ENCODE results near the gene IPO4.
"Not testable (repeated sequence)": the region's sequence is repeated elsewhere in the genome, so short reads cannot be mapped to it uniquely, and the experiment has no call there.

Gene IPO4, protein sequence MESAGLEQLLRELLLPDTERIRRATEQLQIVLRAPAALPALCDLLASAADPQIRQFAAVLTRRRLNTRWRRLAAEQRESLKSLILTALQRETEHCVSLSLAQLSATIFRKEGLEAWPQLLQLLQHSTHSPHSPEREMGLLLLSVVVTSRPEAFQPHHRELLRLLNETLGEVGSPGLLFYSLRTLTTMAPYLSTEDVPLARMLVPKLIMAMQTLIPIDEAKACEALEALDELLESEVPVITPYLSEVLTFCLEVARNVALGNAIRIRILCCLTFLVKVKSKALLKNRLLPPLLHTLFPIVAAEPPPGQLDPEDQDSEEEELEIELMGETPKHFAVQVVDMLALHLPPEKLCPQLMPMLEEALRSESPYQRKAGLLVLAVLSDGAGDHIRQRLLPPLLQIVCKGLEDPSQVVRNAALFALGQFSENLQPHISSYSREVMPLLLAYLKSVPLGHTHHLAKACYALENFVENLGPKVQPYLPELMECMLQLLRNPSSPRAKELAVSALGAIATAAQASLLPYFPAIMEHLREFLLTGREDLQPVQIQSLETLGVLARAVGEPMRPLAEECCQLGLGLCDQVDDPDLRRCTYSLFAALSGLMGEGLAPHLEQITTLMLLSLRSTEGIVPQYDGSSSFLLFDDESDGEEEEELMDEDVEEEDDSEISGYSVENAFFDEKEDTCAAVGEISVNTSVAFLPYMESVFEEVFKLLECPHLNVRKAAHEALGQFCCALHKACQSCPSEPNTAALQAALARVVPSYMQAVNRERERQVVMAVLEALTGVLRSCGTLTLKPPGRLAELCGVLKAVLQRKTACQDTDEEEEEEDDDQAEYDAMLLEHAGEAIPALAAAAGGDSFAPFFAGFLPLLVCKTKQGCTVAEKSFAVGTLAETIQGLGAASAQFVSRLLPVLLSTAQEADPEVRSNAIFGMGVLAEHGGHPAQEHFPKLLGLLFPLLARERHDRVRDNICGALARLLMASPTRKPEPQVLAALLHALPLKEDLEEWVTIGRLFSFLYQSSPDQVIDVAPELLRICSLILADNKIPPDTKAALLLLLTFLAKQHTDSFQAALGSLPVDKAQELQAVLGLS

GRCh38 chr14:24188251-24189058, at the start of gene IPO4:
Gene IPO4, minus strand, starts transcription at chr14:24188816. Its CDS starts 29 bp downstream, at chr14:24188787.
- DNase-seq: peak; percentile 92

- DNase-seq: peak; percentile 34
These were observed 49.5 kb upstream of the IPO4 start for GRCh38 chr14:24238123-24238522.

- DNase-seq: no peak
These were observed 48.9 kb upstream of the IPO4 start for GRCh38 chr14:24237463-24237955.

DNA sequence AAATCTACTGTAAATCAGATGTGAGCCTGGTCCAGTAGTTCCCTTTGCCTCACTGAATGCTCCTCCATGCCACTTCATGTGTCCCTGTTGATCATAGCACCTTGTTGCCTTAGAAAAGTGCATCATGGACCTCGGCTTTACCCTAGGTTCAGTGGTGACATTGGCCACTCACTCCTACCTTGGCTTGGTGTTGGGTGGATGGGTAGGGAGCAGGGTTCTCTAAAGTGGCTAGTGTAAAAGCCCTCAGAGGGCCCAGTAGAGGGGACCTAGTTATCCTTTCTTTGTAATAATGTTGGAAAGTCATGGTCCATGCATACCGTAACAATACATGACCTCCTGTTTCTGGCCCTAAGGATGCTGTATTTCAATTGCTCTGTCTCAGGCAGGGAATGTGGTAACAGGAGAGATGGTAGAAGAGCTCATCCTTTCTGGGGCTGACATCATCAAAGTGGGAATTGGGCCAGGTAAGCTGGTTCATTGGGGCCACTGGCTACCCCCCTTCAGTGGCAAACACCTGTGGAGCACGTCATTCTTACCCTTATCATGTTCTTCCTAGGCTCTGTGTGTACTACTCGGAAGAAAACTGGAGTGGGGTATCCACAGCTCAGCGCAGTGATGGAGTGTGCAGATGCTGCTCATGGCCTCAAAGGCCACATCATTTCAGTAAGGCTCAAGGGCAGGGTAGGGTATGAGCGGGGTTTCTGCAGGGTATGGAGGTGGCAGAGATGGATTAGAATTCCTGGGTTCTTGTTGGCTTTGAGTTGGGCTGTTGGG, 48.3 kb upstream of the IPO4 start:
- no peak for DNase-seq

GRCh38 chr14:24235804-24236688, 47.4 kb upstream of the IPO4 start:
- no peak for DNase-seq

DNA sequence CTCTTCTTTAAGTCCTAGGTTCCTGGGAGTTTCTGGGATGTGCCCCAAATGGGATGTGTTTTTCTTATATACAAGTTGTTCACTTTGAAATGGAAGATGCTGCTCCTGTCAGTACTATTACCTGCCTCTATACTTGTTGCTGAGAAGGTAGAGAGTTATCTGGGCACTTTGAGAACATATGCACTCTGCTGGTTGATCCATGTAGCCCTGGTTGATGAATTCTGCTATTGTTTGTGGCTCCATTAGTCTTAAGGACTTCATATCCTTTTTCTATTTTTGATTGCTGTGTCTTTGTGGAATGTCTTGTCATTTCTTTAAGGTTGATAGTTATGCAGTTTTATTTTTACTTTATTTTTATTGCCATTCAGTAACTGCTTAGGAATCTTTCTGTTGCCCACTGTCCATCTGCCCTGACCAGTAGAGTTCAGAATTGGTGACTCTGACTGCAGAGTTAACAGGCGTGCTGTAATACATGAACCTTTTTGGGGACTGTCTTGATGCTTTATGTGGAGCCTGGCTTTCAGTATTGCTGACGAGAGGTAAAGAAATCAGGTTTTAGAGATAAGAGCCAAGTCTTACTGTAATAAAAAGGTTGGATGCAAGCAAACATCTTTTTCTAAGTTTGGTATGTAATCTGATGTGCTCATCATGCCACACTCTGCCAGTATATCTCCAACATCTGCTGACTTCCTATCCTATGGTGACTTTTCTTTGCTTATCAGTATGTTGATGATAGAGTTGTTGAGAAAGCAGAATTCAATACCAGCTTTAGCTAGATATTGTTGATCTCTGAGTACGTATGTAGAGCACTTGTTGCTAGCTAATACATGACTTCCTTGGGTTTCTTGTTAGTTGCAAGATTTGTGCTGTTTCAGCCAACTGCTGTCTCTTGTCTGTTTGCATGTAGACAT, 45.7 kb upstream of the IPO4 start:
- DNase-seq: no peak

- no peak for DNase-seq
These were observed 44.9 kb upstream of the IPO4 start for GRCh38 chr14:24233538-24233866.

DNA sequence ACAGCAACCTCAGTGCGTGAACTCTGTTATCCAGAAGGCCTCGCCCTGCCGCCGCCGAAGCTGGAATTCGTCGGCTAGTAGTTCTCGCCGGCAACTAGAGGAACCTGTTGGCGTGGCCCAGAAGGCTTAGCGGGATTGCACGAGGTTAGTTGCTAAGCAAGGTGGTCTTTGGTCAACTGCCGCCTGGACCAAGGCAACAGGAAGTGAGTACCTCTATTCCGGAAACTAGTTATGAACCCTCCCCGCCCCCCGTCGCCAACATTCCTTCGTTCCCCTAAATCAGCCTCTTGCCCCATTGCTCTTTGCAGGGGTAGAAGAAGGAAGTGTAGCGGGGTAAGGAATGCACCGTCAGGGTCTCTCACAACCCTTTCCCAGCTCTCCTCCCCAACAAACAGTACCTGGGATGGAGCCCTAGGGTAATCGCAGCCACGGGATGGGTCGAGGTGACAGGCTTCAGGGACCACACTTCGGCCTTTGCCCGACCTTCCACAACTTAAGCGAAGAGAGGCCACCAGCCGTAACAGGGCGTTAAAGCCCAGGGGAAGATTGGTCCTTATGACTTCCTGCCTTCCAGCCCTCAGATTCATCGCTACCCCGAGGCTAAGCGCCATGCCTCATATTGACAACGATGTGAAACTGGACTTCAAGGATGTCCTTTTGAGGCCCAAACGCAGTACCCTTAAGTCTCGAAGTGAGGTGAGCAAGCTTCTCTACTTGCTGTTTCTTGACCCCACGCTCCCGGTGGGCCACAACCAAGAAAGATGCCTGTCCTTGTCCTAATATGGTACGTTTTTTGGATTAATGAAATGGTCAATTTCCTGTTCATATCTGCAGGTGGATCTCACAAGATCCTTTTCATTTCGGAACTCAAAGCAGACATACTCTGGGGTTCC, 44.3 kb upstream of the IPO4 start, which contains the start of gene GMPR2:
Gene GMPR2 (plus strand): TSS at position 285 of the 893 bp plus-strand sequence. CDS start 325 bp downstream, at position 610.
- no peak for DNase-seq

GRCh38 chr14:24232121-24232644, 43.6 kb upstream of the IPO4 start, which contains the start of gene NEDD8:
Gene NEDD8, minus strand, starts transcription at chr14:24232367. Its CDS starts 100 bp downstream, at chr14:24232267.
- peak; percentile 82 for DNase-seq

DNA sequence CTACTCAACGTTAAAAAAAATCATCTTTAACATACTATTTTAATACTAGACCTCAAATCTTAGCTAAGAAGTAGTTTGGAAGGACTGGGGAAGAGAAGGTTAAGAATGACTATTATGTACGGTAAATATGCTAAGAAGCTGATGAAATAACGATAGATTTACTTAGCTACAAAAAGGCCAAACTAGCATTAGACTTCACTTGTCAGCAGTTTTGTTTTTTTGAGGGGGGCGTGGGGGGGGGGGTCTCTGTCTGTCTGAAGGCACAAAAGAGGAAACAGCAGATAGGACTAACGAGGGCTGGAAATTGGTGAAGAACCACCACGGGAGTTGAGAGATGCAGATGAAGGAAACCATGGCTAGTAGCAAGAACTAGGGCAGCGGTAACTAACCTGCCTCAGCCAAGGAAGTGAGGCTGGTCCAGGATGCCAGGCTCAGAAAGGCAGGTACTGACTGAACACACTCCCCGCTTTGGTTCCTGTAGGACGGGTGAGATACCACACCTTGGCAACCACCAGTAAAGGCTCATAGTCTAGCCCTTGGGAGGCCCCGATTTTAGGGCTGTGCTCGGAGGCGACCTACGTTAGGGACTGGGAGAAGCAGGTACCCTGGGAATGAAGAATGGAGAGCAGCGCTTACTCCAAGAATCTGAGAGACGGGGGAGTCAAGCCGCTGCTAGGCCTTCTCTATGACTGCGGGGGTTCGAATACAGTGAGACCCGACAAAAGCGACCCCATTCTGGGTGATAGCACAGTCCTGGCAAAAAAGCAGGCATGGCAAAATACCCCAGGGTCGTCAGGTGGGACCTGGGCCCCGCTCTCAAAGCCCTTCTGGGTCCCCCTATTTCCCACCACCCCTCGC, 42.9 kb upstream of the IPO4 start:
- DNase-seq: no peak

- DNase-seq: no peak
These were observed 40.3 kb upstream of the IPO4 start for GRCh38 chr14:24228902-24229301.

DNA sequence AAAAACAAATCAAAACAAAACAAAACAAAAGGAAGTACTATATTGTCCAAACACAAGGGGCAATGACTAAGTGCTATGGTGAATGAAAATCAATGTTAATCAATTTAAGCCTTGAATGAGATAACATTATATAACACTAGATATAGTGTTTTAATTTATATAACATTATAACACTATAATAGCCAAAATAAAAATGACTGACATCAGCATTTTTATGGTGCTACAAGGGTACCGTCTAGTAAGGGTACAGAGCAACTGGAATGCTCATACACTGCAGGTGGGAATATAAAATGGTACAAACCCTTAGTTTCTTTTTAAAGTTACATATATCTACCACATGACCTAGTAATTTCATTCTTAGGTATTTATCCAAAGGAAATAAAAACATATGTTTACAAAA, 37.9 kb upstream of the IPO4 start:
- no peak for DNase-seq

DNA sequence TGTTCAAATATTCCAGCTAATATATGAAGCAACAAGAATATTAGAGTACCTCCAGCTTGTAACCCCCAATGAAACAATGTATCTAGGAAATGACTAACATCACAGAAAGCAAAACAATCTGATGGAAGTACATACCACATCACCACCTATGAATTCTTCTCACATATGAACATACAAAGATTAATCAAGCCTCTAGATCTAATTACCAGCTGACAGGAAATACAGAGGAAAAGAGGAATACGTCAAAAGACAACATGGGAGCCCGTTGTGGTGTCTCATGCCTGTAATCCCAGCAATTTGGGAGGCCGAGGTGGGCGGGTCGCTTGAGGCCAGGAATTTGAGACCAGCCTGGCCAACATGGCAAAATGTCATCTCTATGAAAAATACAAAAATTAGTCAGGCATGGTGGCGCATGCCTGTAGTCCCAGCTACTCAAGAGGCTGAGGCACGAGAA, 36.0 kb upstream of the IPO4 start:
- DNase-seq: no peak

DNA sequence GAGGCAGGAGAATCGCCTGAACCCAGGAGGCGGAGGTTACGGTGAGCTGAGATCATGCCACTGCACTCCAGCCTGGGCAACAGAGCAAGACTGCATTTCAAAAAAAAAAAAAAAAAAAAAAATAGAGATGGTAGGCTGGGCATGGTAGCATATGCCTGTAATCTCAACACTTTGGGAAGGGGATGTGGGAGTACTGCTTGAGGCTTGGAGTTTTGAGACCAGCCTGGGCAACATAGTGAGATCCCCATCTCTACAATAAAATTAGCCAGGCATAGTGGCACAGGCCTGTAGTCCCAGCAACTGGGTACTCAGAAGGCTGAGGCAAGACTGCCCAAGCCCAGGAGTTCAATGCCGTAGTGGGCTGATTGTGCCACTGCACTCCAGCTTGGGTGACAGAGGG, 34.4 kb upstream of the IPO4 start:
- not testable (repeated sequence) for DNase-seq

DNA sequence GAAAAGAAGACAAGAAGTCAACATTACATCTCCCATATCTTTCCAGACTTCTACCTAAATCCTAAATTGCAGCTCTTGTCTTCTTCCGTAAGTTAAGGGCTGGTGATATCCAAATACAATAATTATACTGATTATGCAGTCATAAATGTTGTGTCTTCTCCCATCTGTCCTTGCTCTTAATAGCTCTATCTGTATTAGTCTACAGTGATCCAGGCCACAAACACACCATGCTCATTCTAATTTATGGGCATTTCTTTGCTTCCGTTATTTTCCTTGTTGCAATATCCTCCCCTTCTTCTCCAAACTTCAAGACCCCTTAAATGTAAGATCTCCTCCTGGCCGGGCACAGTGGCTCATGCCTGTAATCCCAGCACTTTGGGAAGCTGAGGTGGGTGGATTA, 30.9 kb upstream of the IPO4 start:
- DNase-seq: no peak

- DNase-seq: no peak
These were observed 30.5 kb upstream of the IPO4 start for GRCh38 chr14:24219080-24219479.

- not testable (repeated sequence) for DNase-seq
These were observed 28.3 kb upstream of the IPO4 start for GRCh38 chr14:24216876-24217275.

Data from activated T-cell treated with anti-CD3 and anti-CD28 coated beads for 4 hours (primary cell).